Peyer's patch (tissue), 4 donors: Measurements from ENCODE around the gene KCNT1. TPM values are rescaled to one million over a fixed set of nuclear protein-coding genes. Genes with fewer than 3 reads are reported as not detected.

Experiments
- DNase-seq, 3 donors: peaks; one replicate each; pipeline ENCODE4 v3.0.0-alpha.2; 2017 to 2019
- H3K27ac ChIP-seq, 4 donors: fragments of 200-600 bp; sonication (generic); one replicate each; pipeline ENCODE4 v1.5.1; 2016 to 2019
- H3K27me3 ChIP-seq, 2 donors: fragments of 200-600 bp; sonication (generic); one replicate each; pipeline ENCODE4 v1.5.1; 2019
- H3K36me3 ChIP-seq, 3 donors: fragments of 200-600 bp; sonication (generic); one replicate each; pipeline ENCODE4 v1.5.1; 2016 to 2019
- H3K4me1 ChIP-seq, 4 donors: fragments of 200-600 bp; sonication (generic); one replicate each; pipeline ENCODE4 v1.5.1; 2016 to 2019
- H3K4me3 ChIP-seq, 4 donors: fragments of 200-600 bp; sonication (generic); 1 replicate in 3 of 4; 2 replicates in 1 of 4; pipeline ENCODE4 v1.5.1; 2016 to 2019; ENCODE audit warnings: mild to moderate bottlenecking in 1 of 4
- H3K9me3 ChIP-seq, 4 donors: fragments of 200-600 bp; sonication (generic); one replicate each; pipeline ENCODE4 v1.5.1; 2016 to 2019; ENCODE audit warnings: mild to moderate bottlenecking in 1 of 4
- POLR2A ChIP-seq, 2 donors: fragments of 450-650 bp; IDR thresholded peaks; one replicate each; pipeline ENCODE4 v1.5.1; 2017; ENCODE audit warnings: antibody characterized with exemption in 2 of 2, mild to moderate bottlenecking in 2 of 2, moderate library complexity in 2 of 2
- total RNA-seq, 4 donors: library from RNA; depleted of rRNA; stranded (reverse); fragments of >200 nt; gene quantifications; one replicate each; pipeline ENCODE4 v1.1.0, GENCODE V29; 2016
- TF ChIP-seq, protein P1 (sequence below), 6 experiments: fragments of 450-650 bp in 4 of 6; fragments of 200-600 bp in 2 of 6; sonication (generic) in 1 of 6; IDR thresholded peaks; one replicate each; pipeline ENCODE4 v1.5.1; 2017 to 2019; ENCODE audit warnings: antibody characterized with exemption in 6 of 6, mild to moderate bottlenecking in 3 of 6, moderate library complexity in 1 of 6

KCNT1 gene
- total RNA-seq, 4 donors from 2014 or later: 0.27 TPM; not detected in 3

DNA sequence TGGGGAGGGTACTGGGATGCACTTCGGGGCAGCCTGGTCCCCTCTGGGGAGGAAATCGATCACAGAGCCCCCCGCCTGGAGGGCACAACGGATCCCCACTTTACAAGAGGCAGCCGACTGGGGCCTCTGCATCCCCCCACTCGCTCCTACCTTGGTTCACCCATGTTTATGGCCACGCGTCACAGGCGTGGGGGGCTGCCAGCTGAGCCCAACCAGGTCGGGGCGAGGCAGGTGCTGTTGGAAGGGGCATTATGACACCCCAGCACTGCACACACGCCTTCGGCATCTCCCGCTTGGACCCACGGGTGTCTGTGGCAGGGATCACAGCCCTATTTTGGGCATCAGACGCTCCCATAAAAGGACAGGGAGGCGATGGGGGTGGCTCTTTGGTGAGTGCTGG, 17.3 kb upstream of the KCNT1 start:
- no peak overlapping the region for H3K4me3 ChIP-seq
- no peak for DNase-seq
- H3K4me1 ChIP-seq: no peaks in the 10 kb centered on the region
- no peaks in the 10 kb centered on the region for H3K27me3 ChIP-seq
- H3K36me3 ChIP-seq: no peaks in the 10 kb centered on the region
- H3K27ac ChIP-seq: no peak overlapping the region
- TF ChIP-seq POLR2A (IDR thresholded peaks at IDR 0.05): no peak
- TF ChIP-seq, protein P1, sequence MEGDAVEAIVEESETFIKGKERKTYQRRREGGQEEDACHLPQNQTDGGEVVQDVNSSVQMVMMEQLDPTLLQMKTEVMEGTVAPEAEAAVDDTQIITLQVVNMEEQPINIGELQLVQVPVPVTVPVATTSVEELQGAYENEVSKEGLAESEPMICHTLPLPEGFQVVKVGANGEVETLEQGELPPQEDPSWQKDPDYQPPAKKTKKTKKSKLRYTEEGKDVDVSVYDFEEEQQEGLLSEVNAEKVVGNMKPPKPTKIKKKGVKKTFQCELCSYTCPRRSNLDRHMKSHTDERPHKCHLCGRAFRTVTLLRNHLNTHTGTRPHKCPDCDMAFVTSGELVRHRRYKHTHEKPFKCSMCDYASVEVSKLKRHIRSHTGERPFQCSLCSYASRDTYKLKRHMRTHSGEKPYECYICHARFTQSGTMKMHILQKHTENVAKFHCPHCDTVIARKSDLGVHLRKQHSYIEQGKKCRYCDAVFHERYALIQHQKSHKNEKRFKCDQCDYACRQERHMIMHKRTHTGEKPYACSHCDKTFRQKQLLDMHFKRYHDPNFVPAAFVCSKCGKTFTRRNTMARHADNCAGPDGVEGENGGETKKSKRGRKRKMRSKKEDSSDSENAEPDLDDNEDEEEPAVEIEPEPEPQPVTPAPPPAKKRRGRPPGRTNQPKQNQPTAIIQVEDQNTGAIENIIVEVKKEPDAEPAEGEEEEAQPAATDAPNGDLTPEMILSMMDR (IDR thresholded peaks at IDR 0.05): no peak
- H3K9me3 ChIP-seq: no peaks in the 10 kb centered on the region

DNA sequence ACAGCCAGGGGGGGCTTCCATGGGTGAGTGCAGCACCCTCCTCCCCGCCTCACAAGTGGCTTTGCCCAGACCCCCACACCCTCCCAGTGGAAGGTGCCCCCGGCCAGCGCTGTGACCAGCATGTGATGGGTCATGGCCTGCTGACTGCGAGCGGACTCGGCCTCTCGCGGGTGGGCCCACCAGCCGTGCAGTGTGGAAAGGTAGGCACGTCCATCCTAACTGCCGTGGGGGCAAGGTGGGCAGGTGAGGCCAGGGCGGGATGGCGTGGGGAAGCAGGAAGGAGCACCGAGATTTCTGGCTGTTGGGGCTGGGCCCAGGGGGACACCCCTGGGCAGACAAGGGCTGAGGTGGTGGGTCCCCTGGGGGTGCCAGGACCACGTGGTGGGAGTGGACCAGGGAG, 14.8 kb upstream of the KCNT1 start:
- no peaks in the 10 kb centered on the region for H3K27me3 ChIP-seq

DNA sequence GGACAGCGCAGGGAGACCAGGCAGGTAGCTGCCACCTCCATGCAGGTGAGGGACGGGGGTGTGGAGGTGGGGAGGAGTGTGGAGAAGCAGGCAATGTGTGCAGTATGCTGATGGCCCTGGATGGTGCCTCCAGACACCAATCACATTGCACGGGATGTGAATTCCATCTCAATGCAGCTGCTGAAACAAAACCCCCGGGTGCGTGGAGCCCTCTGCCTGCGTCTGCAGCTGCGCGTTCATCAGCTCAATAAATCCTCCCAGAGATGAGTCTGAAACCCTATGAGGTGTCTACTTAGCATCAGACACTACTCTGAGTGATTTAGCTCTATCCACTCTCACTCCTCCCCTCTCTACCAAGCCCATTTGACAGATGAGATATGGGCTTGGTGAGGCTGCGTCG, 13.0 kb upstream of the KCNT1 start:
- H3K27ac ChIP-seq: no peak overlapping the region
- H3K36me3 ChIP-seq: no peaks in the 10 kb centered on the region
- no peaks in the 10 kb centered on the region for H3K27me3 ChIP-seq
- no peaks in the 10 kb centered on the region for H3K4me1 ChIP-seq
- no peak overlapping the region for H3K4me3 ChIP-seq
- no peak for DNase-seq
- TF ChIP-seq, protein P1 (IDR thresholded peaks at IDR 0.05): no peak
- TF ChIP-seq POLR2A (IDR thresholded peaks at IDR 0.05): no peak
- H3K9me3 ChIP-seq: no peaks in the 10 kb centered on the region

More for the DNA sequence above, 14.8 kb upstream of the KCNT1 start:
- no peaks in the 10 kb centered on the region for H3K9me3 ChIP-seq
- DNase-seq: no peak
- H3K4me1 ChIP-seq: no peaks in the 10 kb centered on the region
- no peak overlapping the region for H3K4me3 ChIP-seq
- H3K36me3 ChIP-seq: no peaks in the 10 kb centered on the region
- TF ChIP-seq, protein P1 (IDR thresholded peaks at IDR 0.05): no peak
- TF ChIP-seq POLR2A (IDR thresholded peaks at IDR 0.05): no peak
- no peak overlapping the region for H3K27ac ChIP-seq

DNA sequence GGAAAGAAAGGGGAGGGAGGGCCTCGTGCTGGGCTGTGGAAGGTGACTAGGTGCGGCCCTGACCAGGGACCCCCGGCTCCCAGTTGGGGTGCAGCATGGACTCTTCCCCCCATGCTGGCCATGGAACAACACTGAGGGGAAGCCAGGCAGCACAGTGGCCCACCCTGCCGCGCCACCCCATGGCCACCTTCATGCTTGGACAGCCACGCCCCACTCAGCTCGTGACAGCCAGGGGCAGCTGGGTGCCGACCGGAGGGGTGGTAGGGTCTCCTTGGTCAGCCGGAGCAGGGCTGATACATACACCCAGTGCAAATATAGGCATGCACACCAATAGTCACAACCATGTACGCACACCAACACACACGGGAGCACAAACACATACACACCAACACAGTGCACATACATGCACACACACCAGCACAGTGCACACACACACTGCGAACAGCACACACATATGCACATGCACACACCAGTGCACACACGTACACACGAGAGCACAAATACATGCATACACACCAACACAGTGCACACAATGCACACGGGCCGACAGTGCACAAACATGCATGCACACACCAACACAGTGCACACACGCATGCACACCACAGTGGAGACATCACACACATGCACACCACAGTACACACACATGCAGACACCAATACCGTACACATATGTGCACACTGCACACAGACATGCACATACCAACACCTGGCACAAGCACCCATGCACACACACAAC, 11.0 kb upstream of the KCNT1 start:
- Histone ChIP-seq H3K36me3 (no peaks in the 10 kb centered on the region), H3K4me3 (no peak overlapping the region), H3K9me3 (no peaks in the 10 kb centered on the region), H3K27me3 (no peaks in the 10 kb centered on the region), H3K4me1 (no peaks in the 10 kb centered on the region), H3K27ac (no peak overlapping the region)
- no peak for TF ChIP-seq POLR2A (IDR thresholded peaks at IDR 0.05)
- TF ChIP-seq, protein P1 (IDR thresholded peaks at IDR 0.05): no peak
- DNase-seq: no peak

DNA sequence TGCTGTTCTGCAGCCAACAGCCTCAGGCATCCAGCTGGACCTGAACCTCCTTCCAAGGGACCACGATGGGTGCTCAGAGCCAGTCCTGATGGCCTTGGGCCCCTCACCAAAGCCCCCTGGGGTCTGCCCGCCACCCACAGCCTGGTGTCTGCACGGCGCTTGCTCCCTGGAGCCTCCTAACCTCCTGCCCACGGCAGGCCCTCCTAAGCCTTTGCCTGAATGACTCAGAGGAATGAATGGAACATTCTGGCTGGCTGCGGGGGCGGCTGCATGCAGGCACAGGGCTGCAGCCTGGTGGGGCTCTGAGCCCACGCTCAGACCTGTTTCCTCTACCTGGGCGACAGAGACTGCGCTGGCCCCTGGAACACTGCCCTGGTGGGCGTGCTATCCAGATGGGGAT, 9.6 kb upstream of the KCNT1 start:
- Histone ChIP-seq H3K4me3 (no peak overlapping the region), H3K9me3 (no peaks in the 10 kb centered on the region), H3K36me3 (no peaks in the 10 kb centered on the region), H3K4me1 (no peaks in the 10 kb centered on the region), H3K27me3 (no peaks in the 10 kb centered on the region), H3K27ac (no peak overlapping the region)
- no peak for DNase-seq
- TF ChIP-seq, protein P1 (IDR thresholded peaks at IDR 0.05): no peak
- no peak for TF ChIP-seq POLR2A (IDR thresholded peaks at IDR 0.05)
